Prostate gland (tissue), 2 donors: ENCODE measurements around the gene EXOC3L2.

ENCODE experiments used
- CTCF ChIP-seq, 4 experiments: fragments of 200-600 bp in 2 of 4; fragments of 450-650 bp in 2 of 4; sonication (generic) in 2 of 4; IDR thresholded peaks; 1 replicate in 3 of 4; 2 replicates in 1 of 4; pipeline ENCODE4 v1.5.1; 2016 to 2019; ENCODE audit warnings: antibody characterized with exemption in 4 of 4, mild to moderate bottlenecking in 2 of 4, moderate library complexity in 2 of 4
- POLR2A ChIP-seq: fragments of 450-650 bp; IDR thresholded peaks from one replicate; pipeline ENCODE4 v1.6.1; 2016; ENCODE audit warnings: antibody characterized with exemption, mild to moderate bottlenecking

- TF ChIP-seq POLR2A: no peak
- TF ChIP-seq CTCF (IDR thresholded peaks at IDR 0.05): no peak
Observed at GRCh38 chr19:45249261-45250033, 4.2 kb upstream of the EXOC3L2 start.
